ENCODE measurements around the gene KREMEN2. TPM values are rescaled to one million over a fixed set of nuclear protein-coding genes. Genes with fewer than 3 reads are reported as not detected.
A peak's percentile ranks its signal among the peaks of the same experiment; 100 is the strongest.

Gene KREMEN2
- total and polyA plus RNA-seq, 9 of the 15 experiments (the other 6 are each of a cell fraction or from before 2014, with no cell fraction given) = 0.04 to 7.7 (median 1.5) TPM; not detected in 1

DNA sequence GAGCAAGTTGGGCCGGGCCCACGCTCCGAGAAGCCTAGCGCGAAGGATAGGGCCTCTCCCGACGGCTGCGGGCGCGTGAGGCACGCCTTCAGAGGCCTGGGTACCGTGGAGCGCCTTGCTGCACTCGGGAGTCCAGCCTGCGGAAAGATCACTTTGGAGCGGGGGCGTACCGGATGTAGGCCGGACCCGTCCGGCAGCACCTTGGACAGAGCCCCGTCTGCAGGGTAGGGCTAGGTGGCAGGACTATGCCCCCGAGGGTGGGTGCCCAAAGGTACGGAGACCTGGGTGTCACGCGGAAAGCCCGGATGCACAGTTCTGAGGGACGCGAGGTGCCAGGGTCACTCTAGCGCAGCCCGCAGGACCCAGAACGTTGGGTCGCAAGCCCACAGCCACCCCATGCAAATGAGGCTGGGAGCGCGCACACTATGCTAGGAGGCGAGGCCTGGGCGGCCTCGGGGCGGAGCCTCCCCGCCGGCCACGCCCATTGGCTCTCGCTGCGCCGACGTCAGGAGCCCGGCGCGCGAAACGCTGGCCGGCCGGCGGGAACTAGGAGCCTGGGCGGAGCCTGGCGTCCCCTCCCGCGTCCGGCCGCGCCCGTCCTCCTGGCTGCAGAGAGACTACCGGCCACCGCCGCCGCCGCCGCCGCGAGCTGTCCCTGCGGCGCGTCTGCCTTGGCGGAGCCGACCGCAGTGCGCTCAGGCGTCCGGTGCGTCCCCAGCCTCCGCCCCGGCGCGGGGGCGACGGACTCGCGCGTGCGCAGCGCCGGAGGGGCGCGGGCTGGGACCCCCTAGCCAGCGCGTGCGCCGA lies 4.9 kb downstream of the KREMEN2 start, which contains the start of gene PAQR4 (continued):
- TF ChIP-seq, protein P1, sequence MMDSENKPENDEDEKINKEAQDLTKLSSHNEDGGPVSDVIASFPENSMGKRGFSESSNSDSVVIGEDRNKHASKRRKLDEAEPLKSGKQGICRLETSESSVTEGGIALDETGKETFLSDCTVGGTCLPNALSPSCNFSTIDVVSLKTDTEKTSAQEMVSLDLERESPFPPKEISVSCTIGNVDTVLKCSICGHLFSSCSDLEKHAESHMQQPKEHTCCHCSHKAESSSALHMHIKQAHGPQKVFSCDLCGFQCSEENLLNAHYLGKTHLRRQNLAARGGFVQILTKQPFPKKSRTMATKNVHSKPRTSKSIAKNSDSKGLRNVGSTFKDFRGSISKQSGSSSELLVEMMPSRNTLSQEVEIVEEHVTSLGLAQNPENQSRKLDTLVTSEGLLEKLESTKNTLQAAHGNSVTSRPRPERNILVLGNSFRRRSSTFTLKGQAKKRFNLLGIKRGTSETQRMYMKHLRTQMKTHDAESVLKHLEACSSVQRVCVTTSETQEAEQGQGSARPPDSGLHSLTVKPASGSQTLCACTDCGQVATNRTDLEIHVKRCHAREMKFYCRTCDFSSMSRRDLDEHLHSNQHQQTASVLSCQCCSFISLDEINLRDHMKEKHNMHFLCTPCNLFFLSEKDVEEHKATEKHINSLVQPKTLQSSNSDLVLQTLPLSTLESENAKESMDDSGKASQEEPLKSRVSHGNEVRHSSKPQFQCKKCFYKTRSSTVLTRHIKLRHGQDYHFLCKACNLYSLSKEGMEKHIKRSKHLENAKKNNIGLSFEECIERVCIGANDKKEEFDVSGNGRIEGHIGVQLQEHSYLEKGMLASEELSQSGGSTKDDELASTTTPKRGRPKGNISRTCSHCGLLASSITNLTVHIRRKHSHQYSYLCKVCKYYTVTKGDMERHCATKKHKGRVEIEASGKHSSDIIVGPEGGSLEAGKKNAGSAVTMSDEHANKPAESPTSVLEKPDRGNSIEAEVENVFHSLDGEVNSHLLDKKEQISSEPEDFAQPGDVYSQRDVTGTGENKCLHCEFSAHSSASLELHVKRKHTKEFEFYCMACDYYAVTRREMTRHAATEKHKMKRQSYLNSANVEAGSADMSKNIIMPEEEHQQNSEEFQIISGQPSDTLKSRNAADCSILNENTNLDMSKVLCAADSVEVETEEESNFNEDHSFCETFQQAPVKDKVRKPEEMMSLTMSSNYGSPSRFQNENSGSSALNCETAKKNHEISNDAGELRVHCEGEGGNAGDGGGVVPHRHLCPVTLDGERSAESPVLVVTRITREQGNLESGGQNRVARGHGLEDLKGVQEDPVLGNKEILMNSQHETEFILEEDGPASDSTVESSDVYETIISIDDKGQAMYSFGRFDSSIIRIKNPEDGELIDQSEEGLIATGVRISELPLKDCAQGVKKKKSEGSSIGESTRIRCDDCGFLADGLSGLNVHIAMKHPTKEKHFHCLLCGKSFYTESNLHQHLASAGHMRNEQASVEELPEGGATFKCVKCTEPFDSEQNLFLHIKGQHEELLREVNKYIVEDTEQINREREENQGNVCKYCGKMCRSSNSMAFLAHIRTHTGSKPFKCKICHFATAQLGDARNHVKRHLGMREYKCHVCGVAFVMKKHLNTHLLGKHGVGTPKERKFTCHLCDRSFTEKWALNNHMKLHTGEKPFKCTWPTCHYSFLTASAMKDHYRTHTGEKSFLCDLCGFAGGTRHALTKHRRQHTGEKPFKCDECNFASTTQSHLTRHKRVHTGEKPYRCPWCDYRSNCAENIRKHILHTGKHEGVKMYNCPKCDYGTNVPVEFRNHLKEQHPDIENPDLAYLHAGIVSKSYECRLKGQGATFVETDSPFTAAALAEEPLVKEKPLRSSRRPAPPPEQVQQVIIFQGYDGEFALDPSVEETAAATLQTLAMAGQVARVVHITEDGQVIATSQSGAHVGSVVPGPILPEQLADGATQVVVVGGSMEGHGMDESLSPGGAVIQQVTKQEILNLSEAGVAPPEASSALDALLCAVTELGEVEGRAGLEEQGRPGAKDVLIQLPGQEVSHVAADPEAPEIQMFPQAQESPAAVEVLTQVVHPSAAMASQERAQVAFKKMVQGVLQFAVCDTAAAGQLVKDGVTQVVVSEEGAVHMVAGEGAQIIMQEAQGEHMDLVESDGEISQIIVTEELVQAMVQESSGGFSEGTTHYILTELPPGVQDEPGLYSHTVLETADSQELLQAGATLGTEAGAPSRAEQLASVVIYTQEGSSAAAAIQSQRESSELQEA (IDR thresholded peaks at IDR 0.05; ENCODE audit: low read depth) = no peak
- TF ChIP-seq OTX1 (CRISPR knock-in tag; IDR thresholded peaks at IDR 0.05) (no peak), NFATC3 (IDR thresholded peaks at IDR 0.05) (no peak), GABPB1 (CRISPR knock-in tag; IDR thresholded peaks at IDR 0.05) (peak; percentile 93), JUN (IDR thresholded peaks at IDR 0.05; ENCODE audit: borderline replicate concordance, low read depth, low read length) (no peak), JUN (CRISPR knock-in tag; IDR thresholded peaks at IDR 0.05; ENCODE audit: borderline replicate concordance) (no peak), BRD4 (IDR thresholded peaks at IDR 0.05) (no peak), FOSL1 (tag; conservative IDR thresholded peaks at IDR 0.05) (peak; percentile 21; the same call in 1 of the 2 replicates), CXXC5 (CRISPR knock-in tag; IDR thresholded peaks at IDR 0.05) (peak; percentile 77), TAF1 (IDR thresholded peaks at IDR 0.05; ENCODE audit: control insufficient read depth, extremely low read depth, insufficient read depth, low read length, severe bottlenecking) (peak; percentile 67), ZNF766 (CRISPR knock-in tag; conservative IDR thresholded peaks at IDR 0.05) (peak; percentile 75; the same call in 1 of the 2 replicates), FOXK1 (CRISPR knock-in tag; IDR thresholded peaks at IDR 0.05; ENCODE audit: borderline replicate concordance) (peak; percentile 97), CHD1 (IDR thresholded peaks at IDR 0.05; ENCODE audit: low read length) (no peak), RBM15 (IDR thresholded peaks at IDR 0.05; ENCODE audit: insufficient read depth, low read length) (no peak), BCOR (IDR thresholded peaks at IDR 0.05) (peak; percentile 58), STAG1 (CRISPR knock-in tag; IDR thresholded peaks at IDR 0.05; ENCODE audit: borderline replicate concordance) (peak; percentile 70; the same call in 1 of the 2 replicates)
- TF ChIP-seq, protein P2, sequence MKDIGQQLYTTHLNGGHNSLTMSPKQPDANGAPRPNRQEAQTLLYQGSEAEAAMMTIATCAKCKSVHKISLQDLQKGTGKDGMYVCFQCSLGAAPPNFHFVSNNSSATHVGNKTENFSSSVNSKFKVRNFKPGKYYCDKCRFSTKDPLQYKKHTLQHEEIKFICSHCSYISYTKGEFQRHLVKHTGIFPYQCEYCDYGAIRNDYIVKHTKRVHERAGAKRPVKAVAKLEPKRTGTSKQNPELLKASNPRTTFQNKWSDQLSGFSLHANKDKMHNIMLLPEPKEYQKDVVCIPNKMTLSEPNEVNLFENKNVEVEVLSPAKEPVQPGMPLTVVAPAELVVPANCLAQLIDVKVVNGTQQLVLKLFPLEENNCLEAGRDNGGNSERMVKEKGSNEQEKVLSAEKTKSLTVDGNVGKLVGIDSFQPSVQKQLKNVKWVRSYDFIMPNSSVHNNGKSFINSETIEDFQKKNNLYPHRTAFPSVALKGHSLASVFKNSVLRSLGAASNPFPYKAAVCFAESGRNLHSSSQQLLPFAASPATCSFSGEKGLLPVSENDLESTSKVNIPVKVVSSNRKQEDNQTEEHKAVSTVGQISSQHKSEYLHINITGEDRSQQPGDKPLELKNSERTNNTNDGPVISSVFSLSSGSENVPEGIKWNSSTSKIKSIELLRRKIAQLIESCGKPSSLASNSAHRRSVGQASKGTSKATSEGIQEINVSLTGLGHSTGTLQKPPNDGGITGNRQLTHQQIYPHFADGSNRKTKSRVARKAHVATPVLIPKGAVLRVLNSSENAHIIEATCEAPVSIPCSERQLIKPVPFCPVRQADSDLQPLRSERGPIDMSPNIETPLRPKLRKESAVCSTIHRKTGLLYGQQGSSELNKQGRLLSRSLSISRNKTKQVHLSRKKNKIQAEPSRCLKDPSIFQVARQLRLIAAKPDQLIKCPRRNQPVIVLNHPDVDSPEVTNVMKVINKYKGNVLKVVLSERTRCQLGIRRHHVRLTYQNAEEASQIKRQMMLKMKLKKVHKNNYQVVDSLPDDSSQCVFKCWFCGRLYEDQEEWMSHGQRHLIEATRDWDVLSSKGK (CRISPR knock-in tag; IDR thresholded peaks at IDR 0.05) = no peak

Data from K562 (cell line).